IMR-90 (cell line): ENCODE measurements around the gene FES. TPM values are rescaled to one million over a fixed set of nuclear protein-coding genes. Genes with fewer than 3 reads are reported as not detected.

Source experiments
- ATAC-seq: fragments of 200-7000 bp; cut with Tn5 transposase; 2 replicates; pipeline ENCODE4 v1.9.1; 2020; ENCODE audit warnings: low read depth, mild to moderate bottlenecking, moderate library complexity
- BruUV-seq: library from RNA; stranded (reverse); fragments of 400-500 nt; replicated peaks from 2 replicates; lab custom pipeline; 2021; lab: Mats Ljungman, UMichigan
- CTCF ChIA-PET: fragments of 300-600 bp; formaldehyde crosslinking; extraction: SDS; loops from one replicate; lab custom pipeline; 2021; ENCODE audit warnings: antibody characterized with exemption; lab: Yijun Ruan, JAX
- POLR2A ChIA-PET: fragments of 300-600 bp; sonication (Branson Sonifier 250); formaldehyde crosslinking; loops from one replicate; lab custom pipeline; 2022; ENCODE audit warnings: antibody characterized with exemption; ENCODE audit not compliant: unreplicated experiment; lab: Charles Lee
- DNase-seq: peaks from one replicate; pipeline ENCODE4 v3.0.0; 2013
- H2AFZ ChIP-seq: replicated peaks from 2 replicates; pipeline ENCODE3; 2013; ENCODE audit warnings: low read length, mild to moderate bottlenecking; ENCODE audit not compliant: poor library complexity
- H2AK5ac ChIP-seq: 2 replicates; pipeline ENCODE4 v1.6.1; 2013; ENCODE audit warnings: low read depth, low read length, inconsistent platforms
- H2AK9ac ChIP-seq: replicated peaks from 2 replicates; pipeline ENCODE3; 2013; ENCODE audit warnings: mild to moderate bottlenecking, low read depth, low read length, moderate library complexity; ENCODE audit not compliant: poor library complexity
- H2BK120ac ChIP-seq: 2 replicates; pipeline ENCODE4 v1.6.1; 2013; ENCODE audit warnings: low read depth, low read length, inconsistent platforms
- H2BK15ac ChIP-seq: 3 replicates; pipeline ENCODE4 v1.6.1; 2013; ENCODE audit warnings: low read depth, low read length, inconsistent platforms
- H2BK20ac ChIP-seq: 2 replicates; pipeline ENCODE4 v1.6.1; 2013; ENCODE audit warnings: low read depth, mild to moderate bottlenecking, inconsistent platforms, low read length, moderate library complexity
- H2BK5ac ChIP-seq: 2 replicates; pipeline ENCODE4 v1.6.1; 2013; ENCODE audit warnings: mild to moderate bottlenecking, low read depth, low read length, inconsistent platforms; ENCODE audit not compliant: poor library complexity, severe bottlenecking
- H3K14ac ChIP-seq: replicated peaks from 2 replicates; pipeline ENCODE4 v1.6.1; 2013; ENCODE audit warnings: low read depth, low read length, inconsistent platforms
- H3K18ac ChIP-seq: 2 replicates; pipeline ENCODE4 v1.6.1; 2013; ENCODE audit warnings: low read depth, low read length, control low read depth
- H3K23ac ChIP-seq: 2 replicates; pipeline ENCODE4 v1.6.1; 2013; ENCODE audit warnings: low read depth, low read length, inconsistent platforms
- H3K27ac ChIP-seq: 2 replicates; pipeline ENCODE4 v1.5.1; 2013; ENCODE audit warnings: mild to moderate bottlenecking, control low read depth, low read length; ENCODE audit not compliant: insufficient read depth
- H3K27me3 ChIP-seq: 2 replicates; pipeline ENCODE4 v1.6.1; 2013; ENCODE audit warnings: low read length; ENCODE audit not compliant: control insufficient read depth, insufficient read depth
- H3K36me3 ChIP-seq: 2 replicates; pipeline ENCODE4 v1.6.1; 2013; ENCODE audit warnings: low read length, mixed read lengths; ENCODE audit not compliant: control insufficient read depth, insufficient read depth
- H3K4ac ChIP-seq: 2 replicates; pipeline ENCODE4 v1.6.1; 2013; ENCODE audit warnings: low read depth, low read length, inconsistent platforms
- H3K4me1 ChIP-seq: 2 replicates; pipeline ENCODE4 v1.6.1; 2013; ENCODE audit warnings: low read length, mixed read lengths; ENCODE audit not compliant: control insufficient read depth, insufficient read depth
- H3K4me2 ChIP-seq: 2 replicates; pipeline ENCODE4 v1.6.1; 2013; ENCODE audit warnings: low read depth, mild to moderate bottlenecking, control low read depth, low read length, moderate library complexity
- H3K4me3 ChIP-seq: 2 replicates; pipeline ENCODE4 v1.5.1; 2013; ENCODE audit warnings: low read depth, mild to moderate bottlenecking, control low read depth, low read length, moderate library complexity; ENCODE audit not compliant: insufficient read depth
- H3K56ac ChIP-seq: 2 replicates; pipeline ENCODE4 v1.6.1; 2013; ENCODE audit warnings: low read length, inconsistent platforms; ENCODE audit not compliant: insufficient read depth; ENCODE audit errors: extremely low read depth
- H3K79me1 ChIP-seq, 2 experiments: 2 replicates each; pipeline ENCODE4 v1.6.1; 2013; ENCODE audit warnings: low read length in 2 of 2, inconsistent platforms in 1 of 2, low read depth in 1 of 2
- H3K9ac ChIP-seq: 2 replicates; pipeline ENCODE4 v1.6.1; 2013; ENCODE audit warnings: low read depth, low read length, control low read depth
- H3K9me1 ChIP-seq: 2 replicates; pipeline ENCODE4 v1.6.1; 2013; ENCODE audit warnings: low read length, inconsistent platforms; ENCODE audit not compliant: insufficient read depth
- H3K9me3 ChIP-seq: 2 replicates; pipeline ENCODE4 v1.6.1; 2013; ENCODE audit warnings: low read length; ENCODE audit not compliant: control insufficient read depth, insufficient read depth
- H4K20me1 ChIP-seq: 2 replicates; pipeline ENCODE4 v1.6.1; 2013; ENCODE audit warnings: low read length, inconsistent platforms; ENCODE audit not compliant: insufficient read depth
- H4K5ac ChIP-seq: 2 replicates; pipeline ENCODE4 v1.6.1; 2013; ENCODE audit warnings: mild to moderate bottlenecking, low read depth, low read length, control low read depth
- H4K8ac ChIP-seq, 2 experiments: 2 replicates each; pipeline ENCODE4 v1.6.1; 2013; ENCODE audit warnings: low read depth in 2 of 2, low read length in 2 of 2, control low read depth in 1 of 2, inconsistent platforms in 1 of 2
- H4K91ac ChIP-seq: 2 replicates; pipeline ENCODE4 v1.6.1; 2013; ENCODE audit warnings: low read depth, low read length, inconsistent platforms; ENCODE audit not compliant: insufficient read depth
- CEBPB ChIP-seq: IDR thresholded peaks from 2 replicates; pipeline ENCODE4 v1.6.1; 2012; ENCODE audit warnings: low read depth, low read length, improper control_type of control experiment
- FOS ChIP-seq: fragments of 150-350 bp; IDR thresholded peaks from 2 replicates; pipeline ENCODE4 v1.6.1; 2016; ENCODE audit warnings: low read depth, low read length
- WGBS, 2 experiments: methylation state at CpG; one replicate each; pipeline versions ENCODE4 v1.1.5 to v1.1.7; 2013; ENCODE audit warnings: missing lambda C conversion rate in 2 of 2; ENCODE audit not compliant: insufficient read length in 1 of 2; ENCODE audit errors: extremely low coverage in 2 of 2; 5-methylcytosine and 5-hydroxymethylcytosine counted together
- dilution Hi-C: fragments of 300-500 bp; cut with HindIII; formaldehyde crosslinking; loops from one replicate; pipeline ENCODE4 v1.14.3; 2018; ENCODE audit warnings: low sequenced_read_pairs; ENCODE audit not compliant: unreplicated experiment
- in situ Hi-C: fragments of 300-500 bp; cut with MboI; formaldehyde crosslinking; loops from 3 replicates; pipeline ENCODE4 v1.14.3; 2019; ENCODE audit warnings: low sequenced_read_pairs, inconsistent platforms, mixed read lengths
- intact Hi-C: fragments of 100-400 bp; cut with micrococcal nuclease; formaldehyde crosslinking; loops from 2 replicates; pipeline ENCODE4 v1.10.0; 2022
- polyA plus RNA-seq, 3 experiments: library from polyadenylated mRNA; depleted of rRNA; stranded (reverse); fragments of >200 nt; gene quantifications; 2 replicates each; pipeline ENCODE4 v1.2.3, GENCODE V29; 2012; ENCODE audit warnings: low replicate concordance in 1 of 3
- total RNA-seq: library from RNA; depleted of rRNA; stranded (reverse); fragments of >200 nt; gene quantifications from 2 replicates; pipeline ENCODE4 v1.2.3, GENCODE V29; 2012

Gene FES
- total and polyA plus RNA-seq, 2 of the 4 experiments (the other 2 are of a cell fraction) = 10.5 to 11.7 TPM

DNA sequence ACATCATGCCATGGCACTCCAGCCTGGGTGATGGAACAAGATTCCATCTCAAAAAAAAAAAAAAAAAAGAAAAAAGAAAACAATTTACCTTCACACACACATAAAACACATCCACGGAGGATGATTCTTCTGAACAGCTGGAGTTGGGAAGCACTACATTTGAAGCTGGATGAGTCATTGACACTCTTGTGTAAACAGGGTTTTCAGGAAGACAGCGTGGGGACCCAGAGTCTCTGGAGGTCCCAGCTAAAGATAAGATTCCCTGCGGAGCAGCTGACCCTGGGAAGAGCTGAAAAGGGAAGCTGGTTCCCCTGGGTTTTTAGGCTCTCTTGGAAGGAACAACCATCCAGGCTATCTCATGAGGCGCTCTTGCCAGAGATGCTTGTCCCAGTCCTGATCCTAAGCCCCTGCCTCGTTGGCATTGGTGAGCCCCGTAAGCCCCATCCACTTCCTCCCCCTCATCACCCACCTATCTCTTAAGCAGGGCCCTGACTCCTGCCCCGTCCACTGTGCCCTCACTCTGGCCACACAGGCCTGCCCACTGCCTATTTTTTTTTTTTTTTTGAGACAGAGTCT is 47.9 kb upstream of the FES start:
- POLR2A ChIA-PET = interaction anchor here (0.6 kb wide), 1 partner anchor 334 kb away, joined by 3 read pairs; no protein-coding TSS in a partner anchor
- intact Hi-C loops = no loop called here

More for the DNA sequence above, 47.9 kb upstream of the FES start:
- H3K4me2 ChIP-seq = peak overlapping the region; percentile 16; the same call in 1 of the 2 replicates
- H3K9me1 ChIP-seq = no peaks in the 10 kb centered on the region
- H2BK5ac ChIP-seq = no peak overlapping the region
- in situ Hi-C loops = no loop called here
- no peak overlapping the region for H2BK120ac ChIP-seq
- H3K23ac ChIP-seq = no peak overlapping the region
- H3K36me3 ChIP-seq = no peaks in the 10 kb centered on the region
- no TSS peak for BruUV-seq
- H3K4me1 ChIP-seq = peaks cover 2% of the 10 kb centered on the region
- no peak overlapping the region for H2AK9ac ChIP-seq
- dilution Hi-C loops = no loop called here
- H4K91ac ChIP-seq = no peak overlapping the region
- H3K79me1 ChIP-seq = no peaks in the 10 kb centered on the region
- 45% methylated on average over 5 of the region's 7 CpGs; no CpG with 5 or more reads in 1 of the 2 experiments for WGBS, 2 experiments
- DNase-seq (peak; percentile 91), ATAC-seq (peak; percentile 86)
- H3K56ac ChIP-seq = no peak overlapping the region
- no peak overlapping the region for H3K9ac ChIP-seq
- H2BK15ac ChIP-seq = no peak overlapping the region
- H3K27me3 ChIP-seq = peaks cover 8% of the 10 kb centered on the region
- H3K14ac ChIP-seq = no peak overlapping the region
- no peak overlapping the region for H3K4ac ChIP-seq
- H2AFZ ChIP-seq = peak overlapping the region; percentile 26
- CTCF ChIA-PET = interaction anchor here (0.5 to 0.7 kb wide), 3 partner anchors 18 to 188 kb away, joined by 3 read pairs; no protein-coding TSS in a partner anchor
- H3K18ac ChIP-seq = no peak overlapping the region
- H3K4me3 ChIP-seq = no peak overlapping the region
- peak overlapping the region; percentile 56; the same call in 1 of the 2 replicates for H2AK5ac ChIP-seq
- no peaks in the 10 kb centered on the region for H3K9me3 ChIP-seq
- TF ChIP-seq CEBPB (no peak), FOS (peak; percentile 93)
- no peak overlapping the region for H3K27ac ChIP-seq
- H4K5ac ChIP-seq = no peak overlapping the region
- H4K20me1 ChIP-seq = no peaks in the 10 kb centered on the region; the same call in 1 of the 2 replicates
- no peak overlapping the region for H4K8ac ChIP-seq
- no peak overlapping the region for H2BK20ac ChIP-seq
